Activated T-cell treated with anti-CD3 and anti-CD28 coated beads, Interleukin-2, amount 50 U/mL, for 72 hours (primary cell): ENCODE data around the gene NLN. TPM values are rescaled to one million over a fixed set of nuclear protein-coding genes. Genes with fewer than 3 reads are reported as not detected.
"Not testable (repeated sequence)": the region's sequence is repeated elsewhere in the genome, so short reads cannot be mapped to it uniquely, and the experiment has no call there.

Experiments
- ATAC-seq, 2 donors: fragments of 150-1000 bp; cut with Tn5 transposase; replicated peaks in 1 of 2; 2 replicates each; pipeline ENCODE4 v1.10.0; 2021; ENCODE audit warnings: moderate library complexity in 2 of 2, mild to moderate bottlenecking in 1 of 2
- DNase-seq, 2 donors: peaks; one replicate each; pipeline ENCODE4 v3.0.0; 2021 to 2022; ENCODE audit warnings: mixed read lengths in 1 of 2
- H3K27ac Mint-ChIP-seq: one replicate; pipeline ENCODE4 v1.8.0; 2022; ENCODE audit warnings: mild to moderate bottlenecking, moderate library complexity, mixed read lengths
- H3K27me3 Mint-ChIP-seq: one replicate; pipeline ENCODE4 v1.8.0; 2022; ENCODE audit warnings: low read depth, mixed read lengths
- H3K36me3 Mint-ChIP-seq, 2 donors: one replicate each; pipeline ENCODE4 v1.8.0; 2022; ENCODE audit warnings: mixed read lengths in 2 of 2, mild to moderate bottlenecking in 1 of 2; ENCODE audit not compliant: insufficient read depth in 2 of 2
- H3K4me1 Mint-ChIP-seq: one replicate; pipeline ENCODE4 v1.8.0; 2022; ENCODE audit warnings: low read depth, mixed read lengths
- H3K4me3 Mint-ChIP-seq, 2 donors: one replicate each; pipeline ENCODE4 v1.8.0; 2022; ENCODE audit warnings: mild to moderate bottlenecking in 2 of 2, mixed read lengths in 2 of 2, moderate library complexity in 2 of 2
- H3K9me3 Mint-ChIP-seq, 2 donors: one replicate each; pipeline ENCODE4 v1.8.0; 2022; ENCODE audit warnings: mixed read lengths in 2 of 2
- total RNA-seq, 2 donors: library from RNA; stranded (reverse); gene quantifications; one replicate each; pipeline ENCODE4 v1.2.3, GENCODE V29; 2022

The NLN gene
- total RNA-seq, 2 donors from 2014 or later = 7.3 to 17.0 TPM

GRCh38 chr5:65791712-65792673, 70.0 kb downstream of the NLN start:
- peaks cover 0 to 9% of the 10 kb centered on the region in 2 donors for H3K9me3 Mint-ChIP-seq
- H3K27ac Mint-ChIP-seq = no peak overlapping the region
- no peaks in the 10 kb centered on the region for H3K27me3 Mint-ChIP-seq
- ATAC-seq (no peak), DNase-seq (no peak)
- H3K4me1 Mint-ChIP-seq = peaks cover 24% of the 10 kb centered on the region
- H3K36me3 Mint-ChIP-seq = peaks cover 8 to 29% of the 10 kb centered on the region in 2 donors
- no peak overlapping the region for H3K4me3 Mint-ChIP-seq

GRCh38 chr5:65796269-65796668, 74.3 kb downstream of the NLN start:
- DNase-seq = no peak
- Mint-ChIP-seq H3K9me3 (no peaks in the 10 kb centered on the region), H3K27me3 (no peaks in the 10 kb centered on the region), H3K4me3 (peak overlapping the region in 1 of 2 donors; percentile 11), H3K4me1 (peaks cover 16% of the 10 kb centered on the region), H3K27ac (no peak overlapping the region), H3K36me3 (peaks cover 0 to 4% of the 10 kb centered on the region in 2 donors)
- peak in 1 of 2 donors; percentile 45 for ATAC-seq

GRCh38 chr5:65796751-65797316, 74.8 kb downstream of the NLN start:
- no peaks in the 10 kb centered on the region for H3K9me3 Mint-ChIP-seq
- ATAC-seq = peak in 1 of 2 donors; percentile 67
- no peak overlapping the region for H3K27ac Mint-ChIP-seq

GRCh38 chr5:65797481-65797880, 75.5 kb downstream of the NLN start:
- Mint-ChIP-seq H3K4me3 (no peak overlapping the region), H3K36me3 (peaks cover 5 to 10% of the 10 kb centered on the region in 2 donors), H3K9me3 (no peaks in the 10 kb centered on the region), H3K27ac (no peak overlapping the region), H3K4me1 (peaks cover 24% of the 10 kb centered on the region), H3K27me3 (peaks cover 6% of the 10 kb centered on the region)
- DNase-seq = no peak
- ATAC-seq = no peak

More at GRCh38 chr5:65796751-65797316, 74.8 kb downstream of the NLN start:
- no peak for DNase-seq
- H3K36me3 Mint-ChIP-seq = peaks cover 3 to 8% of the 10 kb centered on the region in 2 donors
- peaks cover 22% of the 10 kb centered on the region for H3K4me1 Mint-ChIP-seq
- H3K27me3 Mint-ChIP-seq = peaks cover 4% of the 10 kb centered on the region
- H3K4me3 Mint-ChIP-seq = peak overlapping the region in 1 of 2 donors; percentile 11

- DNase-seq = no peak
- ATAC-seq = no peak
- Mint-ChIP-seq H3K4me3 (no peak overlapping the region), H3K27me3 (peaks cover 6% of the 10 kb centered on the region), H3K36me3 (peaks cover 7 to 18% of the 10 kb centered on the region in 2 donors), H3K27ac (no peak overlapping the region), H3K9me3 (no peaks in the 10 kb centered on the region), H3K4me1 (peaks cover 42% of the 10 kb centered on the region)
Observed at GRCh38 chr5:65799857-65800256, 77.9 kb downstream of the NLN start.

- Mint-ChIP-seq H3K9me3 (peaks cover 0 to 3% of the 10 kb centered on the region in 2 donors), H3K27ac (peak overlapping the region; percentile 42), H3K4me3 (no peak overlapping the region), H3K4me1 (peaks cover 52% of the 10 kb centered on the region), H3K27me3 (peaks cover 6% of the 10 kb centered on the region), H3K36me3 (peaks cover 11 to 22% of the 10 kb centered on the region in 2 donors)
- DNase-seq (no peak), ATAC-seq (no peak)
Observed at GRCh38 chr5:65800775-65801174, 78.8 kb downstream of the NLN start.

GRCh38 chr5:65801352-65801783, 79.4 kb downstream of the NLN start:
- H3K27ac Mint-ChIP-seq = no peak overlapping the region
- peaks cover 0 to 3% of the 10 kb centered on the region in 2 donors for H3K9me3 Mint-ChIP-seq
- no peak for DNase-seq
- H3K4me1 Mint-ChIP-seq = peaks cover 48% of the 10 kb centered on the region
- peaks cover 6% of the 10 kb centered on the region for H3K27me3 Mint-ChIP-seq
- H3K36me3 Mint-ChIP-seq = peaks cover 11 to 26% of the 10 kb centered on the region in 2 donors
- no peak overlapping the region for H3K4me3 Mint-ChIP-seq
- no peak for ATAC-seq

- Mint-ChIP-seq H3K36me3 (peaks cover 11 to 30% of the 10 kb centered on the region in 2 donors), H3K27ac (no peak overlapping the region), H3K9me3 (peaks cover 0 to 3% of the 10 kb centered on the region in 2 donors), H3K4me1 (peaks cover 41% of the 10 kb centered on the region), H3K4me3 (peak overlapping the region in 1 of 2 donors; percentile 27), H3K27me3 (peaks cover 6% of the 10 kb centered on the region)
- DNase-seq = no peak
- no peak for ATAC-seq
Observed at GRCh38 chr5:65802080-65802479, 80.1 kb downstream of the NLN start.

- DNase-seq = no peak
- H3K4me1 Mint-ChIP-seq = peaks cover 37% of the 10 kb centered on the region
- H3K4me3 Mint-ChIP-seq = no peak overlapping the region
- H3K27me3 Mint-ChIP-seq = peaks cover 6% of the 10 kb centered on the region
- no peak for ATAC-seq
- peaks cover 0 to 3% of the 10 kb centered on the region in 2 donors for H3K9me3 Mint-ChIP-seq
- H3K27ac Mint-ChIP-seq = no peak overlapping the region
- peaks cover 11 to 30% of the 10 kb centered on the region in 2 donors for H3K36me3 Mint-ChIP-seq
Observed at GRCh38 chr5:65802820-65803219, 80.8 kb downstream of the NLN start.

GRCh38 chr5:65803699-65804391, 81.8 kb downstream of the NLN start:
- ATAC-seq = peak; percentile 69 to 83
- H3K27me3 Mint-ChIP-seq = peaks cover 6% of the 10 kb centered on the region
- peak overlapping the region; percentile 68 for H3K27ac Mint-ChIP-seq
- peaks cover 37% of the 10 kb centered on the region for H3K4me1 Mint-ChIP-seq
- H3K36me3 Mint-ChIP-seq = peaks cover 11 to 30% of the 10 kb centered on the region in 2 donors
- peaks cover 0 to 3% of the 10 kb centered on the region in 2 donors for H3K9me3 Mint-ChIP-seq
- no peak for DNase-seq
- peak overlapping the region; percentile 61 to 63 for H3K4me3 Mint-ChIP-seq

- Mint-ChIP-seq H3K4me3 (peak overlapping the region in 1 of 2 donors; percentile 50), H3K27ac (peak overlapping the region; percentile 17), H3K27me3 (peaks cover 6% of the 10 kb centered on the region), H3K9me3 (peaks cover 0 to 3% of the 10 kb centered on the region in 2 donors), H3K4me1 (peaks cover 37% of the 10 kb centered on the region), H3K36me3 (peaks cover 11 to 33% of the 10 kb centered on the region in 2 donors)
- peak in 1 of 2 donors; percentile 66 for ATAC-seq
- no peak for DNase-seq
Observed at GRCh38 chr5:65805089-65805488, 83.1 kb downstream of the NLN start.

- not testable (repeated sequence) for H3K27ac Mint-ChIP-seq, DNase-seq, H3K27me3 Mint-ChIP-seq, ATAC-seq, H3K4me3 Mint-ChIP-seq, H3K9me3 Mint-ChIP-seq
- Mint-ChIP-seq H3K36me3 (peaks cover 6 to 27% of the 10 kb centered on the region in 2 donors), H3K4me1 (peaks cover 28% of the 10 kb centered on the region)
Observed at GRCh38 chr5:65807494-65807893, 85.5 kb downstream of the NLN start.
